BE2C (cell line): ENCODE data around the gene CNKSR2.

Source experiments
- DNase-seq: peaks from one replicate; pipeline ENCODE4 v3.0.0-alpha.2; 2020
- H3K27me3 ChIP-seq: fragments of 250-450 bp; sonication (Bioruptor Pico); 2 replicates; pipeline ENCODE4 v1.5.1; 2020; ENCODE audit warnings: mild to moderate bottlenecking
- H3K36me3 ChIP-seq: fragments of 250-450 bp; sonication (Bioruptor Pico); 2 replicates; pipeline ENCODE4 v1.5.1; 2020; ENCODE audit warnings: mild to moderate bottlenecking
- H3K4me1 ChIP-seq: fragments of 250-450 bp; sonication (Bioruptor Pico); 2 replicates; pipeline ENCODE4 v1.5.1; 2020
- H3K4me3 ChIP-seq: 2 replicates; pipeline ENCODE4 v1.5.1; 2011; ENCODE audit warnings: low read depth, low read length
- H3K9me3 ChIP-seq: fragments of 250-450 bp; sonication (Bioruptor Pico); 2 replicates; pipeline ENCODE4 v1.5.1; 2020
- TF ChIP-seq, protein P1 (sequence below): IDR thresholded peaks from 2 replicates; pipeline ENCODE4 v1.5.1; 2012; ENCODE audit warnings: mild to moderate bottlenecking, low read depth, low read length

Gene CNKSR2

GRCh38 chrX:21590012-21590776 is 216.0 kb downstream of the CNKSR2 start:
- no peaks in the 10 kb centered on the region for H3K36me3 ChIP-seq
- TF ChIP-seq, protein P1, sequence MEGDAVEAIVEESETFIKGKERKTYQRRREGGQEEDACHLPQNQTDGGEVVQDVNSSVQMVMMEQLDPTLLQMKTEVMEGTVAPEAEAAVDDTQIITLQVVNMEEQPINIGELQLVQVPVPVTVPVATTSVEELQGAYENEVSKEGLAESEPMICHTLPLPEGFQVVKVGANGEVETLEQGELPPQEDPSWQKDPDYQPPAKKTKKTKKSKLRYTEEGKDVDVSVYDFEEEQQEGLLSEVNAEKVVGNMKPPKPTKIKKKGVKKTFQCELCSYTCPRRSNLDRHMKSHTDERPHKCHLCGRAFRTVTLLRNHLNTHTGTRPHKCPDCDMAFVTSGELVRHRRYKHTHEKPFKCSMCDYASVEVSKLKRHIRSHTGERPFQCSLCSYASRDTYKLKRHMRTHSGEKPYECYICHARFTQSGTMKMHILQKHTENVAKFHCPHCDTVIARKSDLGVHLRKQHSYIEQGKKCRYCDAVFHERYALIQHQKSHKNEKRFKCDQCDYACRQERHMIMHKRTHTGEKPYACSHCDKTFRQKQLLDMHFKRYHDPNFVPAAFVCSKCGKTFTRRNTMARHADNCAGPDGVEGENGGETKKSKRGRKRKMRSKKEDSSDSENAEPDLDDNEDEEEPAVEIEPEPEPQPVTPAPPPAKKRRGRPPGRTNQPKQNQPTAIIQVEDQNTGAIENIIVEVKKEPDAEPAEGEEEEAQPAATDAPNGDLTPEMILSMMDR = no peak
- no peaks in the 10 kb centered on the region for H3K9me3 ChIP-seq

DNA sequence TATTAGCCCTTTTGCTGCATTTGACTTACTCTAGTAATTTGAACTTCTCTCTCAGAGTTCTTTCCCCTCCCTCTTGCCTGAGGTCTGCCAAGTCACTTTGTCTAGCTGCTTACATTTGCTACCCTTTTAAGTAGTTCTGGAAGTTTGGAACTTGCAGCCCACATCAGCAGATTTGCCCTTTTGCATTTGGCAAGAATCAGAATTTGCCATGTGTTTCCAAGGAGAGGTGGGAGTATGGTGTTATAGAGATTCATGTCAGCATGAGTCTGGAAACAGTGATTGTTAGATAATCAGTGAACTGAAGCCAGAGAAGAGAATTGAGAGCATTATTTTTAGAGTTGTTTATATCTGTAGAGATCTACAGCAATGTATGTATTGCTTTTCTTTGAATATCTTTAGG is 231.8 kb downstream of the CNKSR2 start:
- H3K36me3 ChIP-seq = no peaks in the 10 kb centered on the region
- no peaks in the 10 kb centered on the region for H3K9me3 ChIP-seq
- TF ChIP-seq, protein P1 = no peak
- DNase-seq = no peak
- no peaks in the 10 kb centered on the region for H3K4me1 ChIP-seq
- no peaks in the 10 kb centered on the region for H3K27me3 ChIP-seq
- no peak overlapping the region for H3K4me3 ChIP-seq

More at GRCh38 chrX:21590012-21590776, 216.0 kb downstream of the CNKSR2 start:
- Histone ChIP-seq H3K4me1 (no peaks in the 10 kb centered on the region), H3K4me3 (no peak overlapping the region), H3K27me3 (no peaks in the 10 kb centered on the region)
- no peak for DNase-seq

GRCh38 chrX:21610168-21610567 is 235.9 kb downstream of the CNKSR2 start:
- Histone ChIP-seq H3K27me3 (no peaks in the 10 kb centered on the region), H3K36me3 (no peaks in the 10 kb centered on the region), H3K4me3 (no peak overlapping the region), H3K9me3 (no peaks in the 10 kb centered on the region), H3K4me1 (no peaks in the 10 kb centered on the region)
- DNase-seq = no peak
- TF ChIP-seq, protein P1 = no peak

DNA sequence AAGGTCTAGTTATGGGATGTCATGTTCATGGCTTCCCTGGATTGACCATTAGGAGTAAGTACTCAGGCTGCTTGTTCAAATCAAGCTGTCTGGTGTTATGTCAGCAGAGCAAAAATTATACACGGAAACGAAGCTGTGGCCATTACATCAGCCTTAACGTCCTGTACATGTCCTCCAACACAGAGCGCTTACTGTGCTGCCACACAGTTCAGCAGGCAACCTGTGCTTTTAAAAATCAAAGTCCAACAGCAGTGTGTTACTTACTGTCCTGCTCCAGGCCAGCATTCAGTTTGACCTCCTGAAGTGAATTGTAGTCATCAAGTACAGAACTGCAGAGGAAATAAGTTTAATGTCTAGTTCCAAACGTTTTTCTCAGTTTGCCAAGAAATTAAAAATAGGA is 237.9 kb downstream of the CNKSR2 start:
- Histone ChIP-seq H3K9me3 (no peaks in the 10 kb centered on the region), H3K4me3 (no peak overlapping the region), H3K4me1 (no peaks in the 10 kb centered on the region), H3K27me3 (no peaks in the 10 kb centered on the region), H3K36me3 (no peaks in the 10 kb centered on the region)
- TF ChIP-seq, protein P1 = no peak
- no peak for DNase-seq

DNA sequence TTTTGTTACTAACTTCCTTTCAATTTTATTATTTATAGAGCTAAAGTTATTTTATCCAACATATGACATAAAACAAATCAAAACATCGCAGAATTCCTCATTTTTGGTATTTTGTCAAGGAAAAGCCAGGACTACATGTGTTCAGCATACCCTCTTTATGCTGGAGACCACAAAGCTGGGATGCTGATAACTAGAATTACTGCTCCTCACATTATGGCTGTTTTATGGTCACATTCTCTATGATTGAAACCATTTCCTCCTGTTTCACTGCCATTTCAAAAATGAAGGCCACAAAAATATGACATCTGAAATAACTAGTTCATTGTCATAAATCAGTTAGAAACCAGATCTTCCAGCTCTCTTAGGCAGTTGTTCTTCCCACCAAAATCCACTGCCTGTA is 242.2 kb downstream of the CNKSR2 start:
- Histone ChIP-seq H3K4me1 (no peaks in the 10 kb centered on the region), H3K27me3 (no peaks in the 10 kb centered on the region), H3K9me3 (no peaks in the 10 kb centered on the region), H3K4me3 (no peak overlapping the region), H3K36me3 (no peaks in the 10 kb centered on the region)
- TF ChIP-seq, protein P1 = no peak
- no peak for DNase-seq

GRCh38 chrX:21620234-21620633 is 246.0 kb downstream of the CNKSR2 start:
- no peaks in the 10 kb centered on the region for H3K4me1 ChIP-seq
- no peaks in the 10 kb centered on the region for H3K27me3 ChIP-seq
- no peak overlapping the region for H3K4me3 ChIP-seq
- DNase-seq = no peak
- no peaks in the 10 kb centered on the region for H3K9me3 ChIP-seq
- H3K36me3 ChIP-seq = no peaks in the 10 kb centered on the region
- TF ChIP-seq, protein P1 = no peak
